DOHH2 (cell line): ENCODE measurements around the gene PDCD2L.
A peak's percentile ranks its signal among the peaks of the same experiment; 100 is the strongest.
"Not testable (repeated sequence)": the region's sequence is repeated elsewhere in the genome, so short reads cannot be mapped to it uniquely, and the experiment has no call there.

Experiments
- H3F3A ChIP-seq: fragments of 200-600 bp; sonication (generic), shearing (Covaris generic); 2 replicates; pipeline ENCODE4 v1.6.0; 2016; ENCODE audit warnings: antibody characterized with exemption, mild to moderate bottlenecking; ENCODE audit not compliant: control insufficient read depth, insufficient read depth
- H3K27ac ChIP-seq: fragments of 200-600 bp; sonication (generic); 2 replicates; pipeline ENCODE4 v1.5.1; 2014; ENCODE audit warnings: low read depth, mild to moderate bottlenecking, low read length, moderate library complexity
- H3K27me3 ChIP-seq: fragments of 200-600 bp; sonication (generic); 2 replicates; pipeline ENCODE4 v1.6.1; 2014; ENCODE audit warnings: mild to moderate bottlenecking, low read length, mixed read lengths; ENCODE audit not compliant: control insufficient read depth
- H3K36me3 ChIP-seq: fragments of 200-600 bp; sonication (generic); 2 replicates; pipeline ENCODE4 v1.6.1; 2014; ENCODE audit warnings: mild to moderate bottlenecking, low read length, moderate library complexity, mixed read lengths; ENCODE audit not compliant: control insufficient read depth
- H3K4me1 ChIP-seq: fragments of 200-600 bp; sonication (generic); 2 replicates; pipeline ENCODE4 v1.6.1; 2014; ENCODE audit warnings: mild to moderate bottlenecking, low read length, mixed read lengths; ENCODE audit not compliant: control insufficient read depth
- H3K4me2 ChIP-seq: fragments of 200-600 bp; sonication (generic); 2 replicates; pipeline ENCODE4 v1.6.0; 2014; ENCODE audit warnings: mild to moderate bottlenecking, low read length, moderate library complexity
- H3K4me3 ChIP-seq: fragments of 200-600 bp; sonication (generic); 2 replicates; pipeline ENCODE4 v1.5.1; 2014; ENCODE audit warnings: mild to moderate bottlenecking, low read length, mixed read lengths
- H3K79me2 ChIP-seq: fragments of 200-600 bp; sonication (generic); 2 replicates; pipeline ENCODE4 v1.6.1; 2014; ENCODE audit warnings: mild to moderate bottlenecking, low read length, mixed read lengths; ENCODE audit not compliant: control insufficient read depth
- H3K9me2 ChIP-seq: fragments of 200-600 bp; sonication (generic); replicated peaks from 2 replicates; pipeline ENCODE4 v1.6.1; 2014; ENCODE audit warnings: mild to moderate bottlenecking, low read length, mixed read lengths; ENCODE audit not compliant: control insufficient read depth
- H3K9me3 ChIP-seq: fragments of 200-600 bp; sonication (generic); 2 replicates; pipeline ENCODE4 v1.6.1; 2014; ENCODE audit warnings: antibody characterized with exemption, low read length, mixed read lengths; ENCODE audit not compliant: control insufficient read depth, insufficient read depth
- H4K20me1 ChIP-seq: fragments of 200-600 bp; sonication (generic); 2 replicates; pipeline ENCODE4 v1.6.0; 2014; ENCODE audit warnings: low read depth, mild to moderate bottlenecking, antibody characterized with exemption, low read length, moderate library complexity; ENCODE audit not compliant: control insufficient read depth, insufficient read depth
- CTCF ChIP-seq: fragments of 200-600 bp; sonication (generic); IDR thresholded peaks from one replicate; pipeline ENCODE4 v1.5.1; 2014; ENCODE audit warnings: antibody characterized with exemption, mild to moderate bottlenecking, low read depth, low read length; ENCODE audit not compliant: poor library complexity, severe bottlenecking
- EZH2phosphoT487 ChIP-seq: fragments of 200-600 bp; sonication (generic); IDR thresholded peaks from 2 replicates; pipeline ENCODE4 v1.6.1; 2017; ENCODE audit warnings: borderline replicate concordance, mild to moderate bottlenecking, antibody characterized with exemption, low read length, moderate library complexity, mixed read lengths

PDCD2L gene

GRCh38 chr19:34399886-34400285 is 4.3 kb upstream of the PDCD2L start:
- Histone ChIP-seq H3K27me3 (no peaks in the 10 kb centered on the region), H3K4me1 (peaks cover 5% of the 10 kb centered on the region; the same call in 1 of the 2 replicates), H3K79me2 (peaks cover 7% of the 10 kb centered on the region), H4K20me1 (no peaks in the 10 kb centered on the region), H3K27ac (no peak overlapping the region), H3K9me2 (no peaks in the 10 kb centered on the region), H3F3A (peaks cover 14% of the 10 kb centered on the region), H3K4me2 (no peak overlapping the region), H3K4me3 (no peak overlapping the region), H3K36me3 (peaks cover 56% of the 10 kb centered on the region), H3K9me3 (no peaks in the 10 kb centered on the region)
- no peak for TF ChIP-seq CTCF
- no peak for TF ChIP-seq EZH2phosphoT487

- H3K27ac ChIP-seq, H3K4me3 ChIP-seq, H3K9me2 ChIP-seq, H3K4me1 ChIP-seq, H4K20me1 ChIP-seq, H3K4me2 ChIP-seq, H3K9me3 ChIP-seq, H3K27me3 ChIP-seq: not testable (repeated sequence)
- peaks cover 17% of the 10 kb centered on the region for H3K79me2 ChIP-seq
- peaks cover 48% of the 10 kb centered on the region for H3K36me3 ChIP-seq
- peaks cover 14% of the 10 kb centered on the region for H3F3A ChIP-seq
Observed at GRCh38 chr19:34400844-34401243, 3.4 kb upstream of the PDCD2L start.

- Histone ChIP-seq H3K27ac (no peak overlapping the region), H3K4me3 (no peak overlapping the region), H3K9me2 (no peaks in the 10 kb centered on the region), H3K4me2 (no peak overlapping the region), H3K36me3 (peaks cover 41% of the 10 kb centered on the region), H3K4me1 (peaks cover 12% of the 10 kb centered on the region), H3K9me3 (no peaks in the 10 kb centered on the region), H4K20me1 (no peaks in the 10 kb centered on the region), H3K79me2 (peaks cover 30% of the 10 kb centered on the region), H3F3A (peaks cover 14% of the 10 kb centered on the region), H3K27me3 (no peaks in the 10 kb centered on the region)
- TF ChIP-seq CTCF (no peak), EZH2phosphoT487 (no peak)
Observed at GRCh38 chr19:34402074-34402600, 2.1 kb upstream of the PDCD2L start.

GRCh38 chr19:34403784-34404108 is 453 bp upstream of the PDCD2L start:
- no peak for TF ChIP-seq EZH2phosphoT487
- no peak for TF ChIP-seq CTCF
- H3K27me3 ChIP-seq = no peaks in the 10 kb centered on the region
- no peaks in the 10 kb centered on the region for H3K9me2 ChIP-seq
- H3F3A ChIP-seq = peaks cover 14% of the 10 kb centered on the region
- H3K36me3 ChIP-seq = peaks cover 36% of the 10 kb centered on the region
- no peaks in the 10 kb centered on the region for H3K9me3 ChIP-seq
- H3K4me3 ChIP-seq = peak overlapping the region; percentile 88
- peaks cover 24% of the 10 kb centered on the region for H3K4me1 ChIP-seq
- peaks cover 46% of the 10 kb centered on the region for H3K79me2 ChIP-seq
- H3K4me2 ChIP-seq = peak overlapping the region; percentile 83
- H3K27ac ChIP-seq = peak overlapping the region; percentile 39; the same call in 1 of the 2 replicates
- H4K20me1 ChIP-seq = no peaks in the 10 kb centered on the region
